GM18951 (cell line): ENCODE measurements around the gene C8G.

Source experiments
- POLR2A ChIP-seq: IDR thresholded peaks from 4 replicates; pipeline ENCODE4 v1.6.1; 2011; ENCODE audit warnings: mild to moderate bottlenecking; ENCODE audit not compliant: insufficient read length, insufficient read depth; ENCODE audit errors: extremely low read depth
- in situ Hi-C: fragments of 300-500 bp; cut with MboI; formaldehyde crosslinking; loops from one replicate; pipeline ENCODE4 v1.12.0; 2022; ENCODE audit warnings: low sequenced_read_pairs, mixed read lengths, inconsistent platforms; ENCODE audit not compliant: unreplicated experiment

The C8G gene

DNA sequence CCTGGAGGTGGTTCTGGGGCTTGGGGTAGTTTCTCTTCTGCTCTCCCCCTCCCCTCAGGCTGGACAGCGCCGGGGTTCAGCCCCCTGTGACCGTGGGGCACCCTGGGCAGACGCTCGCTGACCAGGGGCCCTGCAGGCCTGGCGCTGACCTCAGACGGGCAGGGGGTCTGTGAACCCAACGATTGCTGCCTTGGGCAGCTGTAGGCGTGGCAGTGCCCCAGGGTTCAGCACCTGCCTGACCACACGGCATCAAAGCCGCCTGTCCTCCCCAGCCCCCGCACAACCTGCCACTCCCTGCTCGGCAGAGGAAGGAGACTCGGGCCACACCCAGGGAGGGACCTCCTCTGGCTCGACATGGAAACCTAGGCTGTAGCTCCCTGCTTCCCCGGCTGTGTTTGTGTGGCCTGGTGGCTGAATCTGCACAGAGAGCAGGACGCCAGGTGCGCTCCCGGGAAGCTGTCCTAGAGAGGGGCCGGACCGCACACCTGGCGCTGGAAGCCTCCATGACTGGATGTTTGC lies 19.2 kb downstream of the C8G start:
- no peak for TF ChIP-seq POLR2A
- in situ Hi-C loops, result no loop called here

DNA sequence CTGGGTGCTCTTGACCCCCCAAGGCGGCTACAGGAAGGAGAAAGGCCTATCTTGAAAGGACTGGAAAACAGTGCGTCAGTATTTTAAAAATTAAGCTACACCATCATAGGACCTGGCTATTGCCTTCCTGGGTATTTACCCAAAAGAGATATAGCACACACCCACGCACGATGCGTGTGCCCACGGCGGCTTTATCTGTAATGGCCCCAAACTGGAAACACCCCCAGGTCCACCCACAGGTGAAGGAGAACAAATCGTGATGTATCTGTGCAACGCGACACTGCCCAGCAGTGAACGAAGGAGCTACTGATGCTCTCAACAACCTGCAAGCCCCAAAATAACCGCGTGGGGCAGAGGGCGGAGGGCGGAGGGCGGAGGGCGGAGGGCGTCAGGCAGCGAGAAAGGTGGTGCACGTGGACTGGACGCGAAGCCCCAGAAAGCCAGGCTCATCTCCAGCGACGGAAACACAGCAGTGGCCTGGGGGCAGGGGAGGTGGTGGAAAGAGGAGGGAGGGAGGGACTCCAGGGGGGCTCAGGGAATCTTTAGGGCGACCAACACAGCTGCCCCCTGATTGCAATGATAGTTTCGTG lies 19.9 kb downstream of the C8G start:
- in situ Hi-C loops, result no loop called here
- TF ChIP-seq POLR2A, result no peak

DNA sequence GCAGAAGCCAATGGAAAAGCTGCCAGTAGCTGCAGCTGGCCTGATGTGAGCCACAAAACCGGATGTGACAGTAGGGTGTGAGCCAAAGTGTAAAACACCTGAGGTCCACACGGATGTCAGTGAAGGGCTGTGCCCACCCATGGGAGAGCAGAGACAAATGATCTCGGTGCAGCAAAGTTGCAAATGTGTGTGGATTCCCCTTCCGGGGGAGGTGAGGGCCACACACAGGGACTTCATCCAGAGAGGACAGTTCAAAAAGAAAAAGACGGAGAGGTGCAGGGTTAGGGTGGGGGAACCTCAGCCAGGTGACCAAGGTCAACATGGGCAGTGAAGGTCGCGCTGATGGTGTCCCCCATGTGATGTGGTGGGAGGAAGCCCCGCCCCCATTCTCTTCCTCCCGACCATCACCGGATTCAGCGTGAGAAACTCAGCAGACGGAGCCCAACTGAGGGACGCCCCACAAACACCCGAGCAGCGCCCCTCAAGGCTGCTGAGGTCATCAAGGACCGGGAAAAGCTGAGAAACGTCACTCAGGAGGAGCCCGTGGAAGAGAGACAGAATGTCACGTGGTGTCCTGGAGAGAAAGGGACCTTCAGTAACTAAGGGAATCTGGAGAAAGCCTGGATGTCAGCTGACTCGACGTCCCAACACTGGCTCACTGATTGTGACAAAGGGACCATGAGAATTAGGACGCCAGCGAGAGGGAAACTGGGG lies 20.9 kb downstream of the C8G start:
- in situ Hi-C loops, result no loop called here
- TF ChIP-seq POLR2A, result no peak

DNA sequence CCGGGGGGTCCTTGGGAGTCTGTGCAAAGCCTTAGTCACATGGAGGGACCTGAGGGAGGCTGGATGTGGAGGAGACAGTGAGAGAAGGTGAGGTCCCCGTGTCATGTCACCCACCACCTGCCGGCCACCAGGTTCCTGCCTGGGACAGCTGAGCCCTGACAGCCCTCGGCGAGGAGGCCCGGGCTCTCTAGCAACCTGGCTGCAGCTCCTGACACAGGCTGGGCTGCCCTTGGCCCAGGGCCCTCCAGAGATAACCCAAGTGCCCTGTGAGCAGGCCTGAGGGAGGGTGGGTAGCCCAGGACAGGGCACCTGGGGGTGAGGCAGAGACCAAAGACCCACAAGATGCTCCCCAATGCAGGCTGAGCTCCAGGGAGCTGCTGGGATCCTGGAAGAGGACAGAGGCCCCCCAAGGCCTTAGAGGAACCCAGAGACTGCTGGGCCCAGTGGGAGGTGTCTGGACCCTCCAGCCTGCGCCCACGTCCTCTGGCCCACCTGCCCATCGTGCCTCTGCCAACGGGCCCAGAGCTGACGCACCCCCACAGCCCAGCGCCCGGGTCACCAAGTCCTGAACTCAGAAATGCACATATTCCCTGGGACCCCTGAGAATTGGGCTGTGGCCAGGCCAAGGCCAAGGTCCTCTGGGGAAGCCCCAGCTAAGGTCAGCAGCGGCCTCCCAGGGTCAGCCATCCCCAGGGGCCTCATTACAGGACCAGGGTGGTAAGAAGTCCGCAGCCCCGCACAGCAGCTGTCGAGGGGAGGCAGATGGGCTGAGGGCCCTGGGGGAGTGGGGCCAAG lies 23.5 kb downstream of the C8G start:
- in situ Hi-C loops, result no loop called here
- TF ChIP-seq POLR2A, result no peak

DNA sequence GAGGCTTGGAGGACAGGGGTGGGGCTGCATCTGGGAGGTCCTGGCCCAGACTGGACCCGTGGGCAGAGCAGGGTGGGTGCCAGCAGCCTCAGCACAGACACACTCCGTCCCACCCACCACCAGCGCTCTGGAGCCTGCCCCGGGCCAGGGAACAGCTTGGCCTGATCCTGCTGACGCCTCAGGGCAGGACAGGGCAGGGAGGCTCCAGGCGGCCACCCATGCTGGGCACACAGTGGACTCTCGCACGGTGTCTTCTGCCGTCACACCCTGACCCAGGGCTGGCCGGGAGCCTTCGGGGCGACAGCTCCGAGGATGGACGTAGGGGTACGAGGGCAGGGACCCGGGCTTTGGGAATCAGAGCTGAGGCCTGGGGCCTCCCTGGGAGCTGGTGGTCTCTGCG lies 24.1 kb downstream of the C8G start:
- in situ Hi-C loops, result no loop called here

DNA sequence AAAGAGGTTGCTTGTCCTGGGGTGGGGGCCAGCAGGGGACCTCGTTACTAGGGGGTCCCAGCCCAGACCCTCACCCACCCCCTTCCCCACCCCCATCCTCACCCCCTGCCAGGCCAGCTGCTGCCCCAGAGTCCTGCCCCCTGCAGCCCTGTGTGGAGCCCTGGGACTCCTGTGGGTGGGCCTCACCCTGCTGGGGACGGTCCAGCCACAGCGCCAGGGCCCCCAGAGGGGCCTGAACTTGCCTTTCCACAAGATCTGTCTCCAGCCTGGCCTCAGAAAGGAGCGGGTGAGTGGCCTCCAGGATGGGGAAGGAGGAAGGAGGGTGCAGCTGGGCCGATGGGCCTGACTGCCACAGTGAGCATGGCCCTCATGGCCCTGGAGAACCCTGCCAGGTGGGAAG lies 24.7 kb downstream of the C8G start:
- in situ Hi-C loops, result no loop called here
- TF ChIP-seq POLR2A, result no peak

More for the DNA sequence above, 24.1 kb downstream of the C8G start:
- TF ChIP-seq POLR2A, result no peak

DNA sequence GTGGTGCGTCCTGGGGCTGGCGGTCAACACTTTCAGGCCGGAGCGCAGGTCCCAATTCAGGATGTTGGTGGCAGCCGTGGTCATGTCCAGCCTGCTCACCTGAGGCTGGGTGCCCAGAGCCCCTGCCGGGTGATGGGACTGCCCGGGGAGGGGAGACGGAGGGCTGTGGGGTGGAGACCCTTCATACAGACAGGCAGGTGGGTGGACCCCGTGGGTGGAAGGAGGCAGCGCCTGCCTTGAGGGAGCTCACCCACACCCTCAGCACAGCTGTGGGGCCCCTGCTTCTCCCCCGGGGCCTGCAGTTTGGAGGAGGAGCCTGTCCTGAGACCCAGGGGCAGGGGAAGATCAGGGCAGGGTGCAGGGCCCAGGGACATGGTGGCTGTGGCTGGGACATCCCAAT lies 25.3 kb downstream of the C8G start:
- no peak for TF ChIP-seq POLR2A
- in situ Hi-C loops, result no loop called here

DNA sequence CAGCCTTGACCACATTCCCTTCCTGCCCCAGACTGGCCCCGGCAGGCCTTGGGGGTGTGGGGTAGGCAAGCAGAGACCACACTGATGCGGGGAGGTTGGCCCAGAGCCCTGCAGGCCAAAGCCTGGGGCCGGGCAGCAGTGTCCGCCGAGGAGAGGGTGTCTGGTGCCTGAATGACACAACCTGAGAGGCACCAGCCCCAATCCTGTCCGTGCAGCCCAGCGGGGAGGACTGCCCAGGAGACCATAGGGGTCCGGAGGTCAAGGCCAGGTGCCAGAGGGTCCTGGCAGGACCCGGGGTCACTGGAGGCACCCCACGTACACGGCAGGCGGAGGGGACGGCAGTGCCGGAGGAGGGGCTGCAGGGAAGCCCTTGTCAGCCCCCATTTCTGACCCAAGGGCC lies 26.7 kb downstream of the C8G start:
- TF ChIP-seq POLR2A, result no peak

DNA sequence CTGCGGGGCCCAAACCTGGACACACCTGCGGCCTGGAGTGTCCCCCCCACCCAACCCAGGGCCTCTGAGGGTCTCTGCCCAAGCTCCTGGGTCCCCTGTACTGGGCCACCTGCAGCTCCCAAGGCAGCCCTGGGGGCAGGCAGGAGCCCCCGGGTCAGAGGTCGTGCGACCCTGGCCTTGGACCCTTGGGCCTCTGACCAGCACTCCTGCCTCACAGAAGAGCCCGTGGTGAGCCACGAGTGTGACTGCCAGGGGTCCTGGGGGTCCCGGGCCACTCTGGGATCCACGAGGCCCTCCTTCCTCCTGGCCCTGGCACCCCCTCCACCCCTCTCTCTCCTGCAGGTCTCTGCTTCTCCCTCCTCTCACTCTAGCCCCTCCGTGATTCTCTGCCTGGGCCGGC lies 27.3 kb downstream of the C8G start:
- in situ Hi-C loops, result no loop called here
- no peak for TF ChIP-seq POLR2A

More for the DNA sequence above, 26.7 kb downstream of the C8G start:
- in situ Hi-C loops, result no loop called here

DNA sequence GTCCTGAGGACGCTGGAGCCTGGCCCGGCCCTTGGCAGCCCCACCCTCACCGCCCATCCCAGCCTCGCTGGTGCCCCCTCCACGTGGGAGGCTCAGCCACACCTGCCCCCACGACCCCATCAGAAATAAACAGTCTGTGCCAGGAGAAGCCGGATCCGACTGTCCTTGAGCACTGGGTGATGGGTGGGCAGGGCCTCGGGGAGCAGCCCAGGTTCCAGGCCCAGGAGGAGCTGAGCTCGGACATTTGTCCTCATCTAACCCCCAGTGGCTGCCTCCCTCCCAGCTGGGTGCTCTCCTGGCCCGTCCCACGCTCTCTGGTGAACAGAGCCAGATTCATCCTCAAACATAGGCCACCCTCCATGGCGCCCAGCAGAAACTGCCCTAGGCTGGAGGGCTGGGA lies 27.7 kb downstream of the C8G start:
- in situ Hi-C loops, result no loop called here
- no peak for TF ChIP-seq POLR2A

DNA sequence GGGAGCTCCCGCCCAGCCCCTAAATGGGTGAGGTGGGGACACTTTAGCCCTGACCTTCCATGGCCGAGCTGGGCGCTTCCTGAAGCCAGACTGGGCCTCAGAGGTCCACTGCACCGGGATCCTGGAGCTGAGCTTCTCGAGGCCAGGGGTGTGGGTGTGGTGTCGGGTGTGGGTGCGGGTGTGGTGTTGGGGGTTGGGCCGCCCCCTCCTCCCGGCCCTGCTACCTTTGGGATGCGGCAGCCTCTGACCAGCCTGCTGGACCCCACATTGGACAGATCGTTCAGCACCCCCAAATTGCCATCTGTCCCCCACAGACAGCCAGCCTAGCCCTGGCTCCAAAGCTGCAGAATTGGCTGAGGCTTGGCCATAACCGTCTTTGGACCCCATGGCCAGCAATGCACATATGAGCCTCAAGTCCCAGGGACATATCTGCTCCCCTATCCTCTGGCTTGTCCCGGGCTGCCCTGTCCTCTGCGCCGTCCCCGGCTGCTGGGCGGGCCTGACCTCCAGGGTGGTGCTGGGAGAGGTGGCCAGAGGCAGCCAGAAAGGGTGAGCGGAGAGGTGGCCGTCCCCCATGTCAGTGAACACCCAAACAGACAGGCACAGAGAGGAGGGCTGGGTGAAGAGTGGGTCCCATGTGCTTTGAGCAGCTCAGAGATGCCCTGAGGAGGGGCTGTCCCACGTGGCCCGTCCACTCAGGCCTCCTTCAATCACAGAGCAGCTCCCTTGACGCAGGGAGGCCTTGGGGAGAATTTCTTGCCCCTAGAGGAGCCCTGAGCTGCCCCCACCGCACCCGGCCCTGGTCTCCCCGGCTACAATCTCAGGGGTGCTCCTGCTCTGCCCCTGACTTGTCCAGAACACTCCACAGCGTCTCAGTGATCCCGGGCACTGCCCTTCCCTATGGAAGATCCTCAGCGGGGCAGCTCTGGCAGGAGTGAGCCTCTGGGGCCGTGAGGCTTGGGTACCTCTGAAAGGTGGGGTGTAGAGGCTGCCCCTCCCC lies 28.9 kb downstream of the C8G start:
- TF ChIP-seq POLR2A, result no peak
- in situ Hi-C loops, result no loop called here

DNA sequence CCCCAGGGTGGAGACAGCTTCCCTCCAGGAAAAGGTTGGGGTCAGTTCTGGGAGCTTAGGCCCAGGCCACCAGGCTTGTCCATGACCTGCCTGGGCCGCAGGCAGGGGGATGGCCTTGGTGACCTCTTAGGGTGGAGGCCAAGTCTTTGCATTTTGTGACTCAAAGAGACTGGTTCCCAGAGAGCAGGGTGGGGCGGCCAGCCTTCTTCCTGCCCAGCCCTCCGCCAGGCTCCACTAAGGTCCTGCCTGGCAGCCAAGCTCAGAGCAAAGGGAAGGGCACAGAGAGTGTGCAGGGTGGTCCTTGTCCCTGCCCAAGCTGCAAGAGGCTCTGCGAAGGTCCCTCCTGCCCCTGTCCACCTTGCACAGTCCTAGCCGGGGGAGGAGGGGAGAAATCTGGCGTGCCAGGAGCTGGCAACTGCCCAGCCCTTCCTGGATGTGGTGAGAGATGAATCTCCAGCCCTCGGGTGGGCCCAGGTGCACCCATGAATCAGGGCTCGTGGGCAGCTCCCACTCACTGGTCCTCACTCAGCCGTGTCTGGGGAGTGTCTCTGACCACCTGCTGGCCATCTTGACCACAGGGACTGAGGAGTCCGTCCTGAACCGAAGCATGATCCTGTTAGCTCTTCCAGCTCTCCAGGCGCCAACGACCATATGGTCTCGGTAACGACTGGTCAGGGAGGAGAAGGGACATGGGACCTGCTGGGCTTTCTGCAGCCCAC lies 29.9 kb downstream of the C8G start:
- no peak for TF ChIP-seq POLR2A
- in situ Hi-C loops, result no loop called here

DNA sequence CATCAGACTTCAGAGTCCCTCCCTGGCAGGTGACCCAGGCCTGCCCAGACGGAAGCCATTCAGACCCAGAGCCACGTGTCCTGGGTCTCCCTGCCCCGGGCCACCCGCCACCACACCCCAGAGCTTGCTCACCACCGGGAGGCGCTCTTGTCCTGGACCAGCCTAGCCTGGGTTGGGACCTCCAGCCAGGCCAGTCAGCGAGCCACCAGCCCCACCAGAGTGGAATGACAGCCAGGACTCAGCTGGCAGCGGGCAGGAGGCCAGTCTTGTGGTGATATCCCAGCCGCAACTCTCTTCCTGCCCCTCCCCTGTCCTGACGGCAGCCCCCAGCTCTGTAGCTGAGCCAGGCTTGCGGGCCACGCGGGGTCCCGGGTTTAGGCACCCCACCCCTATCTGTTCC lies 30.6 kb downstream of the C8G start:
- in situ Hi-C loops, result no loop called here
- TF ChIP-seq POLR2A, result no peak
